HepG2 (cell line): ENCODE data around the gene ITGAE. TPM values are rescaled to one million over a fixed set of nuclear protein-coding genes. Genes with fewer than 3 reads are reported as not detected.

Source experiments
- ATAC-seq: fragments of 200-7000 bp; cut with Tn5 transposase; 3 replicates; pipeline ENCODE4 v1.9.1; 2020; ENCODE audit warnings: mild to moderate bottlenecking, moderate library complexity
- BruUV-seq: library from RNA; stranded (reverse); fragments of 400-500 nt; replicated peaks from 2 replicates; lab custom pipeline; 2021; lab: Mats Ljungman, UMichigan
- CTCF ChIA-PET: fragments of 300-600 bp; formaldehyde crosslinking; extraction: SDS; loops from one replicate; lab custom pipeline; 2021; ENCODE audit warnings: low total read pairs, inconsistent platforms, low intra/inter-chr PET ratio; lab: Yijun Ruan, JAX
- POLR2A ChIA-PET: fragments of 350-600 bp; sonication (Branson Sonifier 250); formaldehyde crosslinking; loops from one replicate; lab custom pipeline; 2020; ENCODE audit warnings: antibody characterized with exemption, inconsistent platforms; lab: Yijun Ruan, JAX
- DNase-seq: peaks from one replicate; pipeline ENCODE4 v3.0.0-alpha.2; 2015; ENCODE audit warnings: low spot score
- FAIRE-seq: peaks from 3 replicates; lab custom pipeline; 2011; peaks lifted over from hg19 to GRCh38; lab: Jason Lieb, UNC
- H2AFZ ChIP-seq: one replicate; pipeline ENCODE4 v1.6.1; 2011; ENCODE audit warnings: low read length, inconsistent platforms
- H3K27ac ChIP-seq: fragments of 300-600 bp; 3 replicates; pipeline ENCODE4 v1.8.0; 2011; ENCODE audit warnings: mixed run types, mild to moderate bottlenecking, mixed read lengths, low read length, inconsistent platforms; ENCODE audit not compliant: insufficient read depth; ENCODE audit errors: extremely low read length
- H3K27me3 ChIP-seq, 2 experiments: fragments of 200-600 bp in 1 of 2; 2 replicates in 1 of 2; 3 replicates in 1 of 2; pipeline versions ENCODE4 v1.6.0 to v1.8.0; 2011; ENCODE audit warnings: low read length in 2 of 2, mild to moderate bottlenecking in 2 of 2, moderate library complexity in 2 of 2, inconsistent platforms in 1 of 2; ENCODE audit not compliant: insufficient read depth in 2 of 2, control insufficient read depth in 1 of 2
- H3K36me3 ChIP-seq, 2 experiments: fragments of 200-600 bp in 1 of 2; replicated peaks in 1 of 2; 2 replicates in 1 of 2; 3 replicates in 1 of 2; pipeline versions ENCODE4 v1.5.1 to v1.8.0; 2011; ENCODE audit warnings: low read length in 2 of 2, inconsistent platforms in 1 of 2; ENCODE audit not compliant: insufficient read depth in 2 of 2, control insufficient read depth in 1 of 2
- H3K4me1 ChIP-seq: 2 replicates; pipeline ENCODE4 v1.5.1; 2012; ENCODE audit warnings: low read length, inconsistent platforms; ENCODE audit not compliant: insufficient read depth
- H3K4me2 ChIP-seq: 2 replicates; pipeline ENCODE4 v1.6.0; 2011; ENCODE audit warnings: low read depth, low read length, inconsistent platforms
- H3K4me3 ChIP-seq, 3 experiments: fragments of 200-600 bp in 1 of 3; sonication (generic), shearing (Covaris generic) in 1 of 3; replicated peaks in 1 of 3; 2 replicates each; pipeline ENCODE4 v1.5.1; 2011 to 2016; ENCODE audit warnings: low read length in 3 of 3, inconsistent platforms in 2 of 3, low read depth in 2 of 3, mild to moderate bottlenecking in 2 of 3, control low read depth in 1 of 3, mixed read lengths in 1 of 3; ENCODE audit not compliant: insufficient read depth in 1 of 3
- H3K79me2 ChIP-seq: one replicate; pipeline ENCODE4 v1.6.1; 2011; ENCODE audit warnings: low read length, inconsistent platforms; ENCODE audit not compliant: insufficient read depth
- H3K9ac ChIP-seq: 2 replicates; pipeline ENCODE4 v1.6.0; 2011; ENCODE audit warnings: mild to moderate bottlenecking, low read depth, low read length, inconsistent platforms; ENCODE audit not compliant: insufficient read depth
- H3K9me3 ChIP-seq: 2 replicates; pipeline ENCODE4 v1.5.1; 2012; ENCODE audit warnings: mild to moderate bottlenecking, low read length
- H4K20me1 ChIP-seq: 2 replicates; pipeline ENCODE4 v1.6.0; 2011; ENCODE audit warnings: inconsistent platforms, mild to moderate bottlenecking, low read length, moderate library complexity; ENCODE audit not compliant: insufficient read depth
- EP300 ChIP-seq, 3 experiments: sonication (generic) in 1 of 3; formaldehyde crosslinking in 1 of 3; IDR thresholded peaks; 2 replicates each; pipeline versions ENCODE4 v1.5.1 to v1.6.1; 2011 to 2020; ENCODE audit warnings: low read depth in 2 of 3, low read length in 2 of 3, borderline replicate concordance in 1 of 3, improper control_type of control experiment in 1 of 3, mild to moderate bottlenecking in 1 of 3, missing genetic modification reagents in 1 of 3, moderate library complexity in 1 of 3
- RAD21 ChIP-seq: fragments of 450-650 bp; formaldehyde crosslinking; IDR thresholded peaks from 2 replicates; pipeline ENCODE4 v1.5.0; 2020; ENCODE audit warnings: mild to moderate bottlenecking
- RFX1 ChIP-seq: fragments of 450-650 bp; IDR thresholded peaks from 2 replicates; pipeline ENCODE4 v1.6.1; 2017
- SP2 ChIP-seq: sonication (generic); formaldehyde crosslinking; IDR thresholded peaks from 2 replicates; pipeline ENCODE4 v1.5.1; 2020; ENCODE audit warnings: mild to moderate bottlenecking, missing genetic modification reagents
- YEATS2 ChIP-seq: sonication (generic); formaldehyde crosslinking; IDR thresholded peaks from 2 replicates; pipeline ENCODE4 v1.4.0; 2020; ENCODE audit warnings: missing genetic modification reagents, borderline replicate concordance
- ZFP36L1 ChIP-seq: sonication (generic); formaldehyde crosslinking; IDR thresholded peaks from 2 replicates; pipeline ENCODE4 v1.8.0; 2022; ENCODE audit warnings: mild to moderate bottlenecking, missing genetic modification reagents, moderate library complexity
- ZNF225 ChIP-seq: sonication (generic); formaldehyde crosslinking; IDR thresholded peaks from 2 replicates; pipeline ENCODE4 v1.4.0; 2020; ENCODE audit warnings: mild to moderate bottlenecking, missing genetic modification reagents
- ZNF616 ChIP-seq: sonication (generic); formaldehyde crosslinking; IDR thresholded peaks from 2 replicates; pipeline ENCODE4 v1.5.0; 2020; ENCODE audit warnings: low read depth, mild to moderate bottlenecking, missing genetic modification reagents
- WGBS: methylation state at CpG from one replicate; pipeline ENCODE4 v1.1.6; 2017; ENCODE audit warnings: low lambda C conversion rate; 5-methylcytosine and 5-hydroxymethylcytosine counted together
- in situ Hi-C: cut with HindIII; loops from 2 replicates; pipeline ENCODE4 v1.10.0; 2017; ENCODE audit warnings: low pct_unique_long_range_greater_than_20kb; ENCODE audit not compliant: extremely low pct_ligation_motif_present
- intact Hi-C: fragments of 100-400 bp; cut with micrococcal nuclease; formaldehyde crosslinking; loops from one replicate; pipeline ENCODE4 v1.10.0; 2022; ENCODE audit not compliant: unreplicated experiment
- polyA plus RNA-seq, 8 experiments: library from polyadenylated mRNA; depleted of rRNA in 3 of 8; stranded (reverse) in 7 of 8; unstranded in 1 of 8; fragments of >200 nt; fragmentation: Illumina TruSeq in 4 of 8; extraction: Trizol in 4 of 8; gene quantifications; 2 replicates each; pipeline versions ENCODE4 v1.2.1 to v1.2.3, GENCODE V29; 2011 to 2016; ENCODE audit warnings: low read depth in 4 of 8, missing spikeins in 1 of 8, mixed read lengths in 1 of 8; ENCODE audit not compliant: insufficient read depth in 1 of 8
- total RNA-seq, 5 experiments: library from RNA; depleted of rRNA; stranded (reverse); fragments of >200 nt; fragmentation: Illumina TruSeq; extraction: Trizol; gene quantifications; 2 replicates each; pipeline ENCODE4 v1.2.3, GENCODE V29; 2016; ENCODE audit warnings: low read depth in 1 of 5
- TF ChIP-seq, protein P1 (sequence below): IDR thresholded peaks from 2 replicates; pipeline ENCODE4 v1.6.1; 2016; ENCODE audit warnings: control low read depth
- TF ChIP-seq, protein P2 (sequence below): sonication (generic); formaldehyde crosslinking; conservative IDR thresholded peaks from 2 replicates; pipeline ENCODE4 v1.5.0; 2020; ENCODE audit warnings: missing genetic modification reagents

ITGAE gene
- total and polyA plus RNA-seq, 2 of the 13 experiments (the other 11 are each of a cell fraction or from before 2014, with no cell fraction given) = 42.3 to 49.0 TPM

DNA sequence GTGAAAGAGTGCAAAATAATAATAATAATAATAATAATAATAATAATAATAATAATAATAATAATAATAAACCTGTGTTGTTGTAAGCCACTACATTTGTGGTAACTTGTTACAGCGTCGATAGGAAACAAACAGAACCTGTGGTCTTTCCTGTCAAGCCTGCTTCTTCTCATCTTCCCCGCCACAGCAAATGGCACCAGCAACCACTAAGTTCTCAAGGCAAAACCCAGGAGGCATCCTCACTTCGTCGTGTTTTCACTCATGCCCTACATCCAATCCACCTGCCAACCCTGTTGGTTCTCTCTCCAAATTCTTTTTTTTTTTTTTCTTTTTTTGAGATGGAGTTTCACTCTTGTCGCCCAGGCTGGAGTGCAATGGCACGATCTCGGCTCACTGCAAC, 34.2 kb downstream of the ITGAE start:
- intact Hi-C loops (no loop called here), in situ Hi-C loops (no loop called here)
- ATAC-seq (no peak), DNase-seq (no peak), FAIRE-seq (no peak)
- H4K20me1 ChIP-seq = no peaks in the 10 kb centered on the region
- BruUV-seq = no TSS peak
- no peak for TF ChIP-seq EP300 (IDR thresholded peaks at IDR 0.05; ENCODE audit: low read depth in 2 of 2, low read length in 2 of 2)
- no peak for TF ChIP-seq EP300 (CRISPR knock-in tag; IDR thresholded peaks at IDR 0.05; ENCODE audit: borderline replicate concordance)
- TF ChIP-seq RAD21 (CRISPR knock-in tag) = no peak
- no peak for TF ChIP-seq RFX1
- TF ChIP-seq, protein P1, sequence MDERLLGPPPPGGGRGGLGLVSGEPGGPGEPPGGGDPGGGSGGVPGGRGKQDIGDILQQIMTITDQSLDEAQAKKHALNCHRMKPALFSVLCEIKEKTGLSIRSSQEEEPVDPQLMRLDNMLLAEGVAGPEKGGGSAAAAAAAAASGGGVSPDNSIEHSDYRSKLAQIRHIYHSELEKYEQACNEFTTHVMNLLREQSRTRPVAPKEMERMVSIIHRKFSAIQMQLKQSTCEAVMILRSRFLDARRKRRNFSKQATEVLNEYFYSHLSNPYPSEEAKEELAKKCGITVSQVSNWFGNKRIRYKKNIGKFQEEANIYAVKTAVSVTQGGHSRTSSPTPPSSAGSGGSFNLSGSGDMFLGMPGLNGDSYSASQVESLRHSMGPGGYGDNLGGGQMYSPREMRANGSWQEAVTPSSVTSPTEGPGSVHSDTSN (CRISPR knock-in tag) = no peak
- TF ChIP-seq ZNF616 = no peak
- TF ChIP-seq YEATS2 (CRISPR knock-in tag) = no peak
- no peak for TF ChIP-seq ZFP36L1 (CRISPR knock-in tag)
- TF ChIP-seq, protein P2, sequence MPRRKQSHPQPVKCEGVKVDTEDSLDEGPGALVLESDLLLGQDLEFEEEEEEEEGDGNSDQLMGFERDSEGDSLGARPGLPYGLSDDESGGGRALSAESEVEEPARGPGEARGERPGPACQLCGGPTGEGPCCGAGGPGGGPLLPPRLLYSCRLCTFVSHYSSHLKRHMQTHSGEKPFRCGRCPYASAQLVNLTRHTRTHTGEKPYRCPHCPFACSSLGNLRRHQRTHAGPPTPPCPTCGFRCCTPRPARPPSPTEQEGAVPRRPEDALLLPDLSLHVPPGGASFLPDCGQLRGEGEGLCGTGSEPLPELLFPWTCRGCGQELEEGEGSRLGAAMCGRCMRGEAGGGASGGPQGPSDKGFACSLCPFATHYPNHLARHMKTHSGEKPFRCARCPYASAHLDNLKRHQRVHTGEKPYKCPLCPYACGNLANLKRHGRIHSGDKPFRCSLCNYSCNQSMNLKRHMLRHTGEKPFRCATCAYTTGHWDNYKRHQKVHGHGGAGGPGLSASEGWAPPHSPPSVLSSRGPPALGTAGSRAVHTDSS = no peak
- no peak for TF ChIP-seq ZNF225
- no peak for TF ChIP-seq SP2 (CRISPR knock-in tag)
- 98% methylated on average over 8 of the region's 8 CpGs for WGBS
- no peak overlapping the region for H3K9ac ChIP-seq
- no peak overlapping the region for H3K4me2 ChIP-seq
- no peak overlapping the region for H3K4me3 ChIP-seq
- no peaks in the 10 kb centered on the region for H3K9me3 ChIP-seq
- peaks cover 57% of the 10 kb centered on the region for H3K4me1 ChIP-seq
- no peak overlapping the region for H2AFZ ChIP-seq
- ChIA-PET CTCF (no interaction called here), POLR2A (no interaction called here)
- peaks cover 0 to 2% of the 10 kb centered on the region in 2 experiments; a peak in 1 of 5 replicates for H3K27me3 ChIP-seq
- H3K36me3 ChIP-seq = no peaks in the 10 kb centered on the region
- H3K79me2 ChIP-seq = no peaks in the 10 kb centered on the region
- H3K27ac ChIP-seq = no peak overlapping the region
